HG03460 (cell line): ENCODE measurements around the gene SUPT4H1.

ENCODE experiments used
- ATAC-seq: cut with Tn5 transposase; IDR thresholded peaks from one replicate; pipeline ENCODE4 v1.9.1; 2021; ENCODE audit not compliant: unreplicated experiment

SUPT4H1 gene

DNA sequence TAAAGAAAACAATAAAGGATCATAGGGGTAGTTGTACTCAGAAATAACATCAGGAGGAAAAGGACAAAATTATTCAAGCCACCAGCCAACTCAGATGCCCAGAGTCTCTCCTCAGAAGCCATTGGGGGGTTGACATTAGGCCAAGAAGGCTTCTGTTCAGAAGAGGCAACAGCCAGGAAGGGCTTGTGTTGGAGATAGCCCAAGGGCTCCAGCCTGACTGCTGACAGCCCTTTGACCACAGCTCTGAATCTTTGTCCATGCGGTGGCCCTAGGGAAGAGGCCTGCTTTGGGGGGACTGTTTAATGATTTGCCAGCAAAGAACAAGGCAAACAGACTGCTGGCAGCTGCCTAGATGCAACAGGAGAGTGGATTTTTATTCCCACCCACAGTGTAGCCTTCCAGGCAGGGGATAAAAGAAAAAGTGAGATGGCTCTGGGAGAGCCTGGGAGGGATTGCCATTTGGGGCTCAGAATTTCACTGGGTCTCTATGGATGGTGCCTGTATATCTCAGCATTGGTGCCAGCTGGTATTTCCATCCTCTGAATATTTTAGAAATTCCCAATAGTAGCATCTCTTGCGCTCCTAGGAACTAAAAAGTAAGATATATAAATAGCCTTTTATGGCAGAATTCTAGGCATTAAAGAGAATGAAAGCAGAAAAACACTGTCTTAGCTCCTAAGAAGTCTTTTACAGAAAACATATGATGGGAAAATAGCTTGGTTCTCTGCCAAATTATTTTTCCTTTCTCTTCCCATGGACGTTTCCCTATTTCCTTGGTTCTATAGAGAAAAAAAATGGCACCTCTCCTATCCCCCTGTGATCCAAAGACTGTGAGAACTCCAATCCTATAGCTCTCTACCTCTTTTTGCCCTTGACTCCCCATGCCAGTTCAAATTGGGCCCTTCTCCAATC, 29.4 kb upstream of the SUPT4H1 start:
- ATAC-seq = no peak

GRCh38 chr17:58380207-58381123, 28.5 kb upstream of the SUPT4H1 start:
- ATAC-seq = no peak

- ATAC-seq = no peak
These were observed 27.5 kb upstream of the SUPT4H1 start for GRCh38 chr17:58379511-58379824.

GRCh38 chr17:58378733-58379510, 26.9 kb upstream of the SUPT4H1 start:
- no peak for ATAC-seq

GRCh38 chr17:58377661-58378060, 25.7 kb upstream of the SUPT4H1 start:
- no peak for ATAC-seq

GRCh38 chr17:58377093-58377601, 25.1 kb upstream of the SUPT4H1 start:
- ATAC-seq = no peak

DNA sequence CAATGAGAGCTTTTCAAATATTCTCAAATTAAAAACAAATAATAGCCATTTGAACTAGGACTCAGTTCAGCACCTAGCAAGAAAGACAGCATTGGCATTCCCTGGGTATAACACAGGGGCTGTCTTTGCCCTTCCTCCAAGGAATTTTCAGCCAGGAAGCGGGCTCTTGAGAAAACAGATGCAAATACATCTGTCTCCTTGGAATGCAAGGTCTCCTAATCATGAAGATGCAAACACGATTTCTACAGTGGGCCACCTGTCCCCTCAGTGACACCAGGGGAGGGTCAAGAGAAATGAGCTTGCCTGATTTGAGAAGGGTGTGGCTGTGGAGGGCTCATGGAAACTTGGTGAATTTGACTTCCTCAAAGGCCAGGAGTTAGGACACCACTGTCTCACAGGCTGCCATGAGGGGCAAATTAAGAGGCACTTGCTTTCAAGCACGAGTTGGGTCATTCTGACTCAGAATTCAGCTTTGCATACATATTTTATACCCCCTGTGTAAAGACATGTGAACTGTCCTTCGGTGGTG, 24.5 kb upstream of the SUPT4H1 start:
- no peak for ATAC-seq

- ATAC-seq = no peak
These were observed 23.8 kb upstream of the SUPT4H1 start for GRCh38 chr17:58375811-58376210.

DNA sequence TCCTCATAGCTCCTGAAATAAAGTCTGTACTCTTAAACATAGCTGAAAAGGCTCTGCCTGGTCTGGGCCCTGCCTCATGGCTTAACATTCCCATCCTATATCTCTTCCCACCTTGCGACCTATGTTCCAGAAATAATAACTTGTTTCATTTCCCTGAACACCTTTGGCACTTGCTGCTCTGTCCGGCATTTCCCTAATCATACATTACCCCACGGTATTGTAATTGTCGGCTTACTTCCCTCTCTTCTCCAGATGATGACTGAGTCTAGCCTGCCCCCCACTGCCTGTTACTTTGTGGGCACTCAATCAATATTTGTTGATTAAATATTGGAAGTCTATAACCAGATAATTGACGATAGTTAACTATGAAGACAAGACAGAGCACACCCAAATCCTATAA, 23.3 kb upstream of the SUPT4H1 start:
- no peak for ATAC-seq

DNA sequence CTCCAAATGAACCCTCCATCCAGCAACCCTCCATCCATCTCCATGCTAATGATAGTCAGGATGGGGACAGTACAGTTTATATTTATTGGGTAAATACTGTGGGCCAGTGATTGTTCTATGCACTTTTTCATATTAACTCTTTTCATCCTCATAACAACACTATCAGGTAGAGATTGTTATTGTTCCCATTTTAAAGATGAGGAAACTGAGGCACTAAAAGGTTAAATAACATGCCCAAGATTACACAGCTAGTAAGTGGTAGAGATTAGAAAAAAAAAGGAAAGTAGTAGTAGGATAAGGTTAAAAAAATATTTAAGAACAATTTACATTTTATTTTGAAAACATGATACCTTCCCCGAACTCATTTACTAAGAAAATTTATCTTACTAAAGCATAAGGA, 21.9 kb upstream of the SUPT4H1 start:
- no peak for ATAC-seq

- ATAC-seq = no peak
These were observed 21.0 kb upstream of the SUPT4H1 start for GRCh38 chr17:58373003-58373402.

GRCh38 chr17:58371300-58371950, 19.4 kb upstream of the SUPT4H1 start:
- no peak for ATAC-seq

GRCh38 chr17:58370716-58371115, 18.7 kb upstream of the SUPT4H1 start:
- no peak for ATAC-seq

DNA sequence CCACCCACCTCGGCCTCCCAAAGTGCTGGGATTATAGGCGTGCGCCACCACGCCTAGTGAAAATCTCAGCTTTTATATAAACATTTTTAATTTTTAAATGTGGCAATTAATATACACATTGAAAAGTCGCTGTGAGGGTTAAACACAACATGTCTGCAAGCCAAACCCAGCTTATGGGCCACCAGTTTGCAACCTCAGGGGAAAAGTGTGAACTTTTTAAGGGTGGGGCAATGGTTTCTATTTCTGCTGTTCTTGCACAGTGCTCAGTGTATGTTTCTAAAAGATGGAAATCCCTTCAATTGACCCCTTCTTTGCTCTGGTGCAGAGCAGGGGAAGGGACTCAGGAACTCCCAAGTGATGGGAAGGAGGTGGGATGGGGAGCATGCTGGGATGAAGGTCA, 18.3 kb upstream of the SUPT4H1 start:
- ATAC-seq = no peak

DNA sequence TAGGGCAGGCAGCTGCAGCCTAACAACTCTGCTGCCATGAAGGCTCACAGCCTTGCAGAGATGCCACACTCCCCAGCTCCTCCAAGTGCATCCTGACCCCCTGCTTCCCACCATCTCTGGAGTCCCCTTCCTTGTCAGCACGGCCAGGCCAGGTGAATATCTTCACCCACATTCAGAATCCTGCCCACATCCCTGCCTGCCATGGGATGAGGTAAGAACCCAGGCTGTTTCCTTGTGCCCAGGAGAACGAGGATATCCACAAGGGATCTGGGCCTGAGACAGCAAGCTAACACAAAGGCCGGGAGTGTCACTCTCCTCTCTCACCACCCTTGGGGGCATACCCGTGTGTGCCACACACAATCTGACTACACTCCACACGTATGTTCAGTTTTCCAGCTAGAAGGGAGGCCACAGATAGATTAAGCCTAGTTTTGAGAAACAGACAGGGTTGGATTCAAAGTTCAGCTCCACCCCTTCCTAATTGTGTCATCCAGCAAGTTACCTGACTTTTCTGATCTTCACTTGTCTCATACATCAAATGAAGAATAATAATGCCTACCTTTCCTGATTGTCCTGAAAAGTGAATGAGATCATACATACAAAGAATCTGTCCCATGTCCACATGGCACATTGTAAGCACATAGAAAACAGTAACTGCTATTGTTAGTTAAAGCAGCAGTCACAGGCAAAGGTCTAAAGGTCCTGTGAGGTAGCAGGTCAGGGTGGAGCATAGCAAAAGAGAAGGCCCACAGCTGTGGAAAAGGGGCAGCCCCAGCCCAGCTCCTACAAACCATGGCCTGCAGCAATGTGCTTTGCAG, 17.4 kb upstream of the SUPT4H1 start:
- ATAC-seq = no peak

DNA sequence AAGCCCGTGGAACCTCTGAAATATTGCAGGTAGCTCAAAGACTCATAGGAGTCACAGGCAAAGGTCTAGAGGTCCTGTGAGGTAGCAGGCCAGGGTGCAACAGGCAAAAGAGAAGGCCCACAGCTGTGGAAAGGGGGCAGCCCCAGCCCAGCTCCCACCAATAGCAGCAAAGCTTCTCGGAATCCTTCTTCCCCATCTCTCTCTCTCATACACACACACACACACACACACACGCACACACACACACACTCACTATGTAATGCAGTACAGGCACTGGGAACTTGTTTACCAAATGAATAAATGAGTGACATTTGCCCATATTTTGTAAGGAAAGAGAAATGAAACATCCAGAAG, 16.8 kb upstream of the SUPT4H1 start:
- no peak for ATAC-seq

DNA sequence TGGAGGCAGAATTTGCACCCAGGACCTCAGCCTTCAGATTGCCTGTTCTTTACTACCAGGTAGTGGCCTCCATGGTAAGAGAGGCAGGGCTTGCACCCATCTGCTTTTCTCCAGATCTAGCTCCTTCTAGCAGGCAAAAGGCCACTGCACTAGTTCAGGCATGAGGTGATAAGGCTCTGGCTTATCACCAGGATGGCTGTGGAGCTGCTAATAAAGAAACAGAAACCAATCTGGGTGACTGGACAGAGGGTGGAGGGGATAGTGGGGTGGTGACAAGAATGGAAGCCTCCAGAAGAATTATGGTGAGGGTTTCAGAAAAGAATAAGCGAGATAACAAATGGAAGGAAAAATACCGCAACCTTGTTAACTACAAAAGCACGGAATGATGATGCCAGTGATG, 15.5 kb upstream of the SUPT4H1 start:
- ATAC-seq = no peak

DNA sequence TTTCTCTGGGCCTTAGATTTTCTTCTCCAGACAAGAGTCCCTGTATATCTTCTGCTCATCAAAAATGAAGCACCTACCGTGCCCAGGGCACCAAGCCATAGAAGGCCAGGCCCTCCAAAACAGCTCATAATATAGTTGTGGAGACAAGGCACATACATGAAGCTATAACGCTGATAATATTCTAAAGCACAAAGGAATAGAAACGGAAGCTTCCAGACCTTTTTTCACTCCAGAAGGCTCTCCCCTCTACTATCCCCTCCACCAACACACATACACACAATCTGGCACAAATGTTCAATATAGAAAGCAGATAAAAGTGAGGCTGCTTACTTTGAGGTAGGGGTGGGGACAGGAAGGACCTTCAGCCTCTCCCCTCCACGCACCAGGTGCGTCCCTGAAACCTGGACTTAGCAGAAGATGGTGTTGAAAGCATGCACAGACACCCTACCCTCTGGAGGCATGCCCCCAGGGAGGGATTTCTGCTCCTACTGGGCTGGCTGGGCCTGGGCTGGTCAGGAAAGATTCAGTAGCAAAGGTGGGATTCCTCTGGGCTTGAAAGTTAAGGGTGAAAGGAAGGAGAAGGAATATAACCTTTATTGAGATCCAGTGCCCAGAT, 14.1 kb upstream of the SUPT4H1 start:
- ATAC-seq = no peak
